Neural progenitor cell (in vitro differentiated cells): ENCODE data around the gene PLEKHN1. TPM values are rescaled to one million over a fixed set of nuclear protein-coding genes. Genes with fewer than 3 reads are reported as not detected.

Source experiments
- DNase-seq: peaks from one replicate; pipeline ENCODE4 v3.0.0-alpha.2; 2016; ENCODE audit warnings: low spot score
- H2AFZ ChIP-seq: fragments of 200-600 bp; sonication (generic); replicated peaks from 2 replicates; pipeline ENCODE4 v1.6.1; 2016; ENCODE audit warnings: antibody characterized with exemption
- H3F3A ChIP-seq: fragments of 200-600 bp; sonication (generic); 2 replicates; pipeline ENCODE4 v1.6.1; 2016; ENCODE audit warnings: antibody characterized with exemption, low read depth
- H3K27ac ChIP-seq: fragments of 200-600 bp; sonication (generic); 2 replicates; pipeline ENCODE4 v1.5.1; 2016; ENCODE audit warnings: mild to moderate bottlenecking
- H3K27me3 ChIP-seq: fragments of 200-600 bp; sonication (generic); 2 replicates; pipeline ENCODE4 v1.6.1; 2016; ENCODE audit warnings: mild to moderate bottlenecking, moderate library complexity
- H3K36me3 ChIP-seq: fragments of 200-600 bp; sonication (generic); 2 replicates; pipeline ENCODE4 v1.5.1; 2016
- H3K4me1 ChIP-seq: fragments of 200-600 bp; sonication (generic); 2 replicates; pipeline ENCODE4 v1.6.1; 2016; ENCODE audit warnings: mixed run types
- H3K4me2 ChIP-seq: fragments of 200-600 bp; sonication (generic); 2 replicates; pipeline ENCODE4 v1.6.1; 2016
- H3K4me3 ChIP-seq: fragments of 200-600 bp; sonication (generic); 2 replicates; pipeline ENCODE4 v1.5.1; 2016
- H3K79me2 ChIP-seq: fragments of 200-600 bp; sonication (generic); 2 replicates; pipeline ENCODE4 v1.6.1; 2016; ENCODE audit warnings: low read depth
- H3K9ac ChIP-seq: fragments of 200-600 bp; sonication (generic); 2 replicates; pipeline ENCODE4 v1.6.1; 2016
- H3K9me3 ChIP-seq: fragments of 200-600 bp; sonication (generic); 2 replicates; pipeline ENCODE4 v1.5.1; 2016; ENCODE audit warnings: low read depth
- H4K20me1 ChIP-seq: fragments of 200-600 bp; sonication (generic); 2 replicates; pipeline ENCODE4 v1.6.1; 2016; ENCODE audit warnings: low read depth
- H3K27ac Mint-ChIP-seq: 3 replicates; pipeline ENCODE4 v1.8.0; 2021; ENCODE audit warnings: mixed read lengths
- H3K27me3 Mint-ChIP-seq: 2 replicates; pipeline ENCODE4 v1.8.0; 2022; ENCODE audit warnings: low read depth, mild to moderate bottlenecking, inconsistent platforms, moderate library complexity, mixed read lengths; ENCODE audit not compliant: insufficient read depth
- H3K36me3 Mint-ChIP-seq: 3 replicates; pipeline ENCODE4 v1.8.0; 2021; ENCODE audit warnings: mixed read lengths
- H3K4me1 Mint-ChIP-seq: 3 replicates; pipeline ENCODE4 v1.8.0; 2021; ENCODE audit warnings: mixed read lengths
- H3K4me3 Mint-ChIP-seq: 3 replicates; pipeline ENCODE4 v1.8.0; 2021; ENCODE audit warnings: mild to moderate bottlenecking, moderate library complexity, mixed read lengths
- H3K9me3 Mint-ChIP-seq: 3 replicates; pipeline ENCODE4 v1.8.0; 2020; ENCODE audit warnings: mixed read lengths
- CTCF ChIP-seq: fragments of 200-600 bp; sonication (generic); IDR thresholded peaks from 2 replicates; pipeline ENCODE4 v1.5.1; 2017; ENCODE audit warnings: antibody characterized with exemption, mild to moderate bottlenecking
- EZH2 ChIP-seq: fragments of 200-600 bp; sonication (generic); IDR thresholded peaks from 2 replicates; pipeline ENCODE4 v1.6.1; 2017; ENCODE audit warnings: antibody characterized with exemption, mild to moderate bottlenecking, moderate library complexity
- EZH2phosphoT487 ChIP-seq: fragments of 200-600 bp; sonication (generic); IDR thresholded peaks from 2 replicates; pipeline ENCODE4 v1.6.1; 2017; ENCODE audit warnings: antibody characterized with exemption
- total RNA-seq: library from RNA; depleted of rRNA; stranded (reverse); fragments of >200 nt; gene quantifications from 2 replicates; pipeline ENCODE4 v1.2.3, GENCODE V29; 2015; ENCODE audit warnings: low replicate concordance

Gene PLEKHN1
- total RNA-seq, 1 donor from 2014 or later, result not detected

DNA sequence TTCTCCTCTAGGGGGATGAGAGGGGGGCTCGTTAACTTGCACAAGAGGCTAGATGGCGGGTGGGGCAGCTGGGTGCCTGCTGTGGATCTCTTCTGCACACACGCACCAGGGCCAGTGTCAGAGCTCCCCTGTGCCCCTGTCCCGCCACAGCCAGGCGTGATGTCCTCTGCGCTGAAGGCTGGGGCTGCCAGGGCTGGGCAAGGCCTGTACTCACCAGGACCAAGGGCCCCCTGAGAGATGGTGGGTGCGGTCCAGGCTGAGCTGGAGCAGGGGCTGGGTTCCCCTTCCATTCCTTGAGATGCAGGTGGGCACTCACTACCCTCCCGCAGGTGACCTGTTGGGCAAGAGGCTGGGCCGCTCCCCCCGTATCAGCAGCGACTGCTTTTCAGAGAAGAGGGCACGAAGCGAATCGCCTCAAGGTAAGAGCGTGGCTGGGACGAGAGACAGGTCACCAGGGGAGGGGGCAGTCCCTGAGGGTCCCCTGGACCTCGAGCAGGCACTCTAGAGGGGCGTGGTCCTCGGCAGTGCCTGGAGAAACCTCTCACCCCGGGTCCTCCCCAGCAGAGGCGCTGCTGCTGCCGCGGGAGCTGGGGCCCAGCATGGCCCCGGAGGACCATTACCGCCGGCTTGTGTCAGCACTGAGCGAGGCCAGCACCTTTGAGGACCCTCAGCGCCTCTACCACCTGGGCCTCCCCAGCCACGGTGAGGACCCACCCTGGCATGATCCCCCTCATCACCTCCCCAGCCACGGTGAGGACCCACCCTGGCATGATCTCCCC, 27.4 kb upstream of the PLEKHN1 start:
- TF ChIP-seq EZH2phosphoT487, result no peak
- TF ChIP-seq CTCF, result peak; percentile 35
- no peaks in the 10 kb centered on the region for H3K36me3 ChIP-seq
- Mint-ChIP-seq H3K4me1 (peaks cover 33% of the 10 kb centered on the region), H3K27ac (no peak overlapping the region), H3K9me3 (peaks cover 2% of the 10 kb centered on the region), H3K36me3 (no peaks in the 10 kb centered on the region), H3K4me3 (peak overlapping the region; percentile 60), H3K27me3 (peaks cover 38% of the 10 kb centered on the region)
- no peaks in the 10 kb centered on the region for H3K9me3 ChIP-seq
- no peaks in the 10 kb centered on the region for H3K79me2 ChIP-seq
- H3F3A ChIP-seq, result peaks cover 33% of the 10 kb centered on the region
- H3K4me2 ChIP-seq, result no peak overlapping the region
- H3K27me3 ChIP-seq, result peaks cover 93% of the 10 kb centered on the region
- no peak overlapping the region for H2AFZ ChIP-seq
- peaks cover 86% of the 10 kb centered on the region for H4K20me1 ChIP-seq
- H3K4me3 ChIP-seq, result no peak overlapping the region
- no peak overlapping the region for H3K9ac ChIP-seq
- H3K27ac ChIP-seq, result no peak overlapping the region
- H3K4me1 ChIP-seq, result peaks cover 31% of the 10 kb centered on the region
- DNase-seq, result peak; percentile 72

DNA sequence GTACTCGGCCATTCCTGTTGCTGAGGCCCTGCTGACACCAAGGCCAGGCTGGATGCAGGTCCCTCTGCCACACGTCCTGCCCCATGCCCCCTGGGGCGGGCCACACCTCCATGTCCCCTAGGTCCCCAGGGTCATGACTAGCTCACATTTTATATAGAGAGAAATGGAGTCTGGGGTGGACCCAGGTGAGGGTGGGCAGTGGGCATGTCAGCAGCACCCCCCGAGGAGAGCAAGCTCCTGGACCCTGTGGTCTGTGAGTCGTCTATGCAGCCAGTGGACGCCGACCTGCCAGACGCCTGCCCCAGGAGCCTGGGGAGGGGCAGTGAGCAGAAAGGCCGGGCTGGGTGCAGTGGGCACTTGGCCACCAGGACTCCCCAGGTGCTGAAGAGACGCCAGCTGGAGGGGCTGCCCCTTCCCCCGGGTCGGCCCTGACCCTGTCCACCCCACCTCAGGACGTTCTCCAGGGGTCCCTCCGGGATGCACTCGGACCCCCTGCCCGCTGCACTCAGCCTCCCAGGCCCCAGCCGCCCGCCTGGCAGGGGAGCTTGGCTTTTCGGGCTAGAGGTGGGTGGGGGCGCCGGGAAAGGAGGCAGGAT, 26.7 kb upstream of the PLEKHN1 start:
- H3K4me1 ChIP-seq, result peaks cover 31% of the 10 kb centered on the region
- H3K4me2 ChIP-seq, result peak overlapping the region; percentile 87
- peak overlapping the region; percentile 35 for H3K4me3 ChIP-seq
- TF ChIP-seq CTCF (no peak), EZH2phosphoT487 (no peak), EZH2 (no peak)
- H3K27me3 ChIP-seq, result peaks cover 100% of the 10 kb centered on the region
- peaks cover 33% of the 10 kb centered on the region for H3F3A ChIP-seq
- DNase-seq, result no peak
- peaks cover 41% of the 10 kb centered on the region for H3K27me3 Mint-ChIP-seq
- peak overlapping the region; percentile 60 for H3K4me3 Mint-ChIP-seq
- no peak overlapping the region for H3K27ac ChIP-seq
- H3K9me3 Mint-ChIP-seq, result peaks cover 2% of the 10 kb centered on the region
- H3K9ac ChIP-seq, result no peak overlapping the region
- H3K79me2 ChIP-seq, result no peaks in the 10 kb centered on the region
- H3K9me3 ChIP-seq, result no peaks in the 10 kb centered on the region
- H3K27ac Mint-ChIP-seq, result no peak overlapping the region
- no peak overlapping the region for H2AFZ ChIP-seq
- H3K4me1 Mint-ChIP-seq, result peaks cover 40% of the 10 kb centered on the region
- no peaks in the 10 kb centered on the region for H3K36me3 ChIP-seq
- no peaks in the 10 kb centered on the region for H3K36me3 Mint-ChIP-seq
- peaks cover 94% of the 10 kb centered on the region for H4K20me1 ChIP-seq

DNA sequence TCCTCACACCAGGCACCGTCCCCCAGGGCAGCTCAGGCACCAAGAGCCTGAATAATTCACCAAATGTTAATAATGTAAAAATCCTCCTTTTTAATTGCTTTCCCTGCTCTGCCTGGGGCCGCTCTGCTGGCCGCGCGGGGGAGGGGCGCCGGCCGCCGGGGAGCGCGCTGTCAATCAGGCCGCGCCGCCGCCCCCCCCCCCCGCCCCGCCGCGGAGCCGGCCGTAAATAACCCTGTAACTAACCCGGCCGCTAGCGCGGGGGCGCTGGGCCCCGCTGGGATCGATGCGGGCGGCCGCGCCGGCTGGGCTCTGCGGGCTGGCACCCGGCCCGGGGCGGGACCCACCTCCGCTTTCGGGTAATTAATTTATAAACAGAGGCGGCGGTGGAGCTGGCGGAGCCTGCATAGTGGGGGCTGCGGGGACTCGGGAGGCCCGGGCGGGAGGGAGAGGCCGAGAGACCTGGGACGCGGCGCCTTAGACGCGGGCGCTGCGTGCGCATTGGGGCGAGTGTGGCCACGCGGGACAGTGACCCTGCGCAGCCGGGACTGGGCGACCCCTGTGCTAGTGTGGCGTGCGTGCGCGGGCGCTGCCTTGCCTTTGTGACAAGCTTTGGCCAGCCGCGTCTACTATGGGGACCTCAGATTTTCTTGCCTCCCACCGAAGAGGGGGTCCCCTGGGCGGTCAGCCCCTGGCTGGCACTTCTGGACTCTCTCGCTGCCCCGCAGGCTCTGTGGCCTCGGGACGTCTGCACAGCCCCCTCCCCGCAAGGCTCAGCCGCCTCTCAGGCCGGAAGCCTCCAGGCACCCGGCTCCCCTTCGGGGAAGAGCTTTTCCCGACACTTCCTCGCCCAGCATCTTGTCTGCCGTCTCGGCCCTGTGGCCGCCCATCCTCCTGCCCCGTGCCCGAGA, 25.9 kb upstream of the PLEKHN1 start:
- Mint-ChIP-seq H3K9me3 (peaks cover 2% of the 10 kb centered on the region), H3K4me1 (peaks cover 41% of the 10 kb centered on the region), H3K4me3 (peak overlapping the region; percentile 67), H3K27ac (no peak overlapping the region), H3K36me3 (peaks cover 4% of the 10 kb centered on the region), H3K27me3 (peaks cover 37% of the 10 kb centered on the region)
- Histone ChIP-seq H3K27ac (no peak overlapping the region), H3K9ac (no peak overlapping the region), H3F3A (peaks cover 33% of the 10 kb centered on the region), H3K79me2 (no peaks in the 10 kb centered on the region), H3K9me3 (no peaks in the 10 kb centered on the region), H4K20me1 (peaks cover 95% of the 10 kb centered on the region), H3K36me3 (no peaks in the 10 kb centered on the region), H3K4me3 (peak overlapping the region; percentile 35), H3K4me2 (peak overlapping the region; percentile 87), H3K4me1 (peaks cover 26% of the 10 kb centered on the region), H2AFZ (no peak overlapping the region), H3K27me3 (peaks cover 93% of the 10 kb centered on the region)
- TF ChIP-seq EZH2phosphoT487 (no peak), CTCF (no peak), EZH2 (peak; percentile 81)
- peak; percentile 77 for DNase-seq
